Skeletal muscle tissue (tissue), 4 donors: ENCODE data around the gene ZNF587. TPM values are rescaled to one million over a fixed set of nuclear protein-coding genes. Genes with fewer than 3 reads are reported as not detected.
"Not testable (repeated sequence)": the region's sequence is repeated elsewhere in the genome, so short reads cannot be mapped to it uniquely, and the experiment has no call there.

Experiments used
- H3K27ac ChIP-seq: one replicate; pipeline ENCODE4 v1.7.0; 2013; ENCODE audit warnings: mild to moderate bottlenecking, low read depth, low read length, inconsistent platforms
- H3K27me3 ChIP-seq, 3 donors: one replicate each; pipeline ENCODE4 v1.7.0; 2013; ENCODE audit warnings: low read length in 3 of 3; ENCODE audit not compliant: control insufficient read depth in 3 of 3, insufficient read depth in 3 of 3
- H3K36me3 ChIP-seq, 3 donors: one replicate each; pipeline ENCODE4 v1.7.0; 2013; ENCODE audit warnings: low read length in 3 of 3; ENCODE audit not compliant: control insufficient read depth in 3 of 3, insufficient read depth in 3 of 3
- H3K4me1 ChIP-seq, 3 donors: one replicate each; pipeline ENCODE4 v1.7.0; 2013; ENCODE audit warnings: low read length in 3 of 3, mild to moderate bottlenecking in 3 of 3; ENCODE audit not compliant: control insufficient read depth in 3 of 3, insufficient read depth in 3 of 3
- H3K4me3 ChIP-seq, 3 donors: one replicate each; pipeline ENCODE4 v1.7.0; 2013; ENCODE audit warnings: low read length in 3 of 3
- H3K9ac ChIP-seq, 3 donors: one replicate each; pipeline ENCODE4 v1.7.0; 2013; ENCODE audit warnings: low read length in 3 of 3, mild to moderate bottlenecking in 3 of 3, moderate library complexity in 2 of 3, low read depth in 1 of 3
- H3K9me3 ChIP-seq, 3 donors: one replicate each; pipeline ENCODE4 v1.7.0; 2013; ENCODE audit warnings: low read length in 3 of 3; ENCODE audit not compliant: control insufficient read depth in 3 of 3
- total RNA-seq: library from RNA; depleted of rRNA; stranded (reverse); fragments of >200 nt; gene quantifications from one replicate; pipeline ENCODE4 v1.2.3, GENCODE V29; 2014
- donor health status: Osteomylitis.

Gene ZNF587
- total RNA-seq, 1 donor from 2014 or later, result 18.8 TPM

DNA sequence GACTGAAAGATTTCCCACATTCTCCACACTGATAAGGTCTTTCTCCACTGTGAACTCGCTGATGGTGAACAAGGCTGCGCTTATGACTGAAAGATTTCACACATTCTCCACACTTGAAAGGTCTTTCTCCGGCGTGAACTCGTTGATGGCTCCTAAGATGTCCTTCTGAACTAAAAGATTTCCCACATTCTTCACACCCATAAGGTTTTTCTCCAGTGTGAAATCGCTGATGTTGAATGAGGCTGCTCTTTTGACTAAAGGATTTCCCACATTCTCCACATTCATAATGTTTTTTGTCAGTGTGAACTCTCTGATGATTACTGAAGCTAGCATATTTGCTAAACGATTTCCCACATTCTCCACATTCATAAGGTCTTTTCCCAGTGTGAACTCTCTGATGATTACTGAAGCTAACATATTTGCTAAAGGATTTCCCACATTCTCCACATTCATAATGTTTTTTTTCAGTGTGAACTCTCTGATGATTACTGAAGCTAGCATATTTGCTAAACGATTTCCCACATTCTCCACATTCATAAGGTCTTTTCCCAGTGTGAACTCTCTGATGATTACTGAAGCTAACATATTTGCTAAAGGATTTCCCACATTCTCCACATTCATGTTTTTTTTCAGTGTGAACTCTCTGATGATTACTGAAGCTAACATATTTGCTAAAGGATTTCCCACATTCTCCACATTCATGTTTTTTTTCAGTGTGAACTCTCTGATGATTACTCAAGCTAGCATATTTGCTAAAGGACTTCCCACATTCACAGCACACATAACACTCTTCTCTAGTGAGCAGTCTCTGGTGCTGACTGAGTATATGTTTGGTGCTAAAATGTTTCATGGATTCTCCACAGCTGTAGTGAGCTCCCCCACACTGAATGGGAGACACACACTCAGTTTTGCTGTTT is 24.5 kb downstream of the ZNF587 start:
- not testable (repeated sequence) for H3K27ac ChIP-seq, H3K9ac ChIP-seq, H3K4me3 ChIP-seq, H3K27me3 ChIP-seq, H3K4me1 ChIP-seq
- Histone ChIP-seq H3K36me3 (peaks cover 10 to 34% (median 13%) of the 10 kb centered on the region in 3 donors), H3K9me3 (peaks cover 12 to 34% (median 18%) of the 10 kb centered on the region in 3 donors)

DNA sequence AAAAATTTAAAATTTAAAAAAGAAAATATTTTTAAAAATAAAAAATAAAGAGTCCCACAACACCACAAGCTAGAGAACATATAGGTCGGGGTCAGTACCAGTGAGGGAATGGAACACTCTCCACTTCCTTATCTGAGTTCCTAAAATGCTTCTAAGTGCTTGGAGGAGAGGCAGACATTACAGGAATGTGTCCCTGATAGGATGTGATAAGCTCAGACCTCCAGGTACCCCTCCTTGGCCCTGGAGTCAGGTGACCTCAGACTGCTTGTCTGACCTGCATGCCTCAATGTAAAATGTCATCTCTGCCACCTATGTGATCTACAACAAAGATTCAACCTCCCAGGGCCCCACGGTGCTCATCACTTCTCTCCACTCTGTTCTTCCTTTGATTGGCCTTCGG is 36.4 kb downstream of the ZNF587 start:
- H3K4me1 ChIP-seq, result peaks cover 5 to 19% (median 7%) of the 10 kb centered on the region in 3 donors
- H3K4me3 ChIP-seq, result no peak overlapping the region
- H3K27me3 ChIP-seq, result no peaks in the 10 kb centered on the region
- H3K36me3 ChIP-seq, result peaks cover 3 to 18% (median 8%) of the 10 kb centered on the region in 3 donors
- no peak overlapping the region for H3K9ac ChIP-seq
- H3K27ac ChIP-seq, result no peak overlapping the region
- no peaks in the 10 kb centered on the region for H3K9me3 ChIP-seq

DNA sequence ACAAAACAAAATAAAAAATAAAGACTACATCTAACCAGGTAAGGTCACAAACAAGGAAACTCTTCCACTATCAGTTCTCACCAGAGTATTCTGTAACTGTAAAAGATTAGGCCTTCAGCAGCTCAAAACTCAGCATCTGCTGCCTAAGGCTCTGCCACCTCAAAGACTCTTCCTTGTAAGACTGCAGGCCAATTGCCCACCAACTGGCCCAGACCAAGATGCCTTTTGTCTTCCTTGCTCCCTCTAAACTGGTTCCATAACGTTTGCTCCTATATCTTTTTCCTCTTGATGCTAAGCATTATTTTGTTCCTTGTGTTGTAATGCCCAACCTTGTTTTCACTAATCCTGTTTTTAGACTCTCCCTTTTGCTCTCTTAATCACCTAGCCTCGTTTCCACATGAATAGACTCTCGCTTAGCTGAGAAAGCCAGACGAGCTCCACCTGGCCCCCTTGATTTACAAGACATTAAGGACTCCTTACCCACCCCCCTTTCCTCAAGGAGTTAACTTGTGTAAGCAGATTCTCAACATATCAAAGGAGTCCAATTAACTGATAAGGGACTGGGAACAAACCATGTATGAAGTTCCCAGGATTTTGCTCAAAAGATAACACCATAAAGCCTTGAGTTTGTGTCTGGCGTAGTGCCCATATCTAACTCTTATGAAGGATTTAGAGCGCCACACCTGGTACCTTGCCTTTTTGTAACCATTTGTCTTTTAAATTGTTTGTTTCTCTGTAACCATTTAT is 37.7 kb downstream of the ZNF587 start:
- Histone ChIP-seq H3K27me3 (no peaks in the 10 kb centered on the region), H3K4me1 (peaks cover 5 to 19% (median 7%) of the 10 kb centered on the region in 3 donors), H3K4me3 (peak overlapping the region; percentile 0 to 96 (median 35)), H3K27ac (no peak overlapping the region), H3K36me3 (peaks cover 3 to 18% (median 8%) of the 10 kb centered on the region in 3 donors), H3K9me3 (no peaks in the 10 kb centered on the region), H3K9ac (peak overlapping the region in 2 of 3 donors; percentile 14 to 33)

DNA sequence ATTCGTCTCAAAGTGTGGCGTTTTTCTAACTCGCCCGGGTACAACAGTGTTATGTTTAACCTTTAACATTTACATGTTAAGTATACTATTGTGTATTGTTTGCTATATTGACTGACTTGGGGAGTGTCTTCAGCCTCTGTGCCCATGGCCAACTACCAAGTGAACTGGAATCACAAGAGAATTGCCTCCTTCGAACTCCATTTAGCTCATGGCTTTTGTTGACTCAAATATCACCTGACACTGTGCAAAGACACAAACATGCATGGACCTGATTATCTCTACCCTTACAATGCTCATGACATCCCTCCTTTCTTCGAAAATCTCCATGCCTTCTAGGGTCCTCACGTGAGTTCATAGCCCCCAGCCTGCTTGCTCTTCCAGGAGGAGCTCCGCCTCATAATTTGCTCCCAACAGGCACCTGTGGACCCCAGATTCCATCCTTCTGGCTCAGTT is 38.5 kb downstream of the ZNF587 start:
- Histone ChIP-seq H3K4me3 (peak overlapping the region; percentile 69 to 98 (median 96)), H3K4me1 (peaks cover 5 to 19% (median 7%) of the 10 kb centered on the region in 3 donors), H3K27me3 (no peaks in the 10 kb centered on the region), H3K27ac (peak overlapping the region; percentile 79), H3K36me3 (peaks cover 3 to 18% (median 8%) of the 10 kb centered on the region in 3 donors), H3K9me3 (no peaks in the 10 kb centered on the region), H3K9ac (peak overlapping the region; percentile 79 to 96 (median 85))

GRCh38 chr19:57888560-57889231 is 39.0 kb downstream of the ZNF587 start, which contains the start of gene ZNF814:
Gene ZNF814, minus strand, starts transcription at chr19:57889037. Its CDS starts 235 bp downstream, at chr19:57888802.
- Histone ChIP-seq H3K27ac (peak within 1 kb of the TSS; percentile 79), H3K4me3 (peak within 1 kb of the TSS; percentile 69 to 98 (median 96)), H3K9ac (peak within 1 kb of the TSS; percentile 79 to 96 (median 85)), H3K27me3 (no peaks in the 10 kb centered on the region), H3K36me3 (peaks cover 3 to 18% (median 8%) of the 10 kb centered on the region in 3 donors), H3K4me1 (peaks cover 5 to 19% (median 7%) of the 10 kb centered on the region in 3 donors), H3K9me3 (no peaks in the 10 kb centered on the region)

- H3K27me3 ChIP-seq, H3K9me3 ChIP-seq, H3K9ac ChIP-seq, H3K27ac ChIP-seq, H3K36me3 ChIP-seq, H3K4me3 ChIP-seq: not testable (repeated sequence)
- H3K4me1 ChIP-seq, result peaks cover 5 to 19% (median 7%) of the 10 kb centered on the region in 3 donors
Measured at GRCh38 chr19:57890706-57891105, 41.0 kb downstream of the ZNF587 start.

DNA sequence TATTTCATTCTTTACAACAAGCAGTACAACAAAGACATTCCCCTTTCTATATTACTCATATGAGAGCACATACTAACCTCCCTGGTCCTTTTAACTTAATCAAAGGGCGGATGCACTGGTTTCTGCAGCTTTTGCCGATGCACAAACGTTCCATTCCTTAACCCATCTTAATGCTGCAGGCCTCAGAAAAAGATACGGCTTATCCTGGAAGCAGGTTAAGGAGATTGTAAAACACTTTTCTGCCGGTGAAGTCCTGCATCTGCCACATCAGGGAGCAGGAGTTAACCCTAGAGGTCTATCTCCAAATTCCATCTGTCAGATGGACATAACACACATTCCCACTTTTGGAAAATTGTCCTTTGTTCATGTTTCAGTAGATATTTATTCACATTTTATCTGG is 50.7 kb downstream of the ZNF587 start:
- Histone ChIP-seq H3K4me3 (no peak overlapping the region), H3K9ac (no peak overlapping the region), H3K4me1 (no peaks in the 10 kb centered on the region), H3K9me3 (no peaks in the 10 kb centered on the region), H3K36me3 (no peaks in the 10 kb centered on the region), H3K27ac (no peak overlapping the region), H3K27me3 (no peaks in the 10 kb centered on the region)

- Histone ChIP-seq H3K9me3 (no peaks in the 10 kb centered on the region), H3K27me3 (no peaks in the 10 kb centered on the region)
Measured at GRCh38 chr19:57903618-57904184, 54.0 kb downstream of the ZNF587 start.

DNA sequence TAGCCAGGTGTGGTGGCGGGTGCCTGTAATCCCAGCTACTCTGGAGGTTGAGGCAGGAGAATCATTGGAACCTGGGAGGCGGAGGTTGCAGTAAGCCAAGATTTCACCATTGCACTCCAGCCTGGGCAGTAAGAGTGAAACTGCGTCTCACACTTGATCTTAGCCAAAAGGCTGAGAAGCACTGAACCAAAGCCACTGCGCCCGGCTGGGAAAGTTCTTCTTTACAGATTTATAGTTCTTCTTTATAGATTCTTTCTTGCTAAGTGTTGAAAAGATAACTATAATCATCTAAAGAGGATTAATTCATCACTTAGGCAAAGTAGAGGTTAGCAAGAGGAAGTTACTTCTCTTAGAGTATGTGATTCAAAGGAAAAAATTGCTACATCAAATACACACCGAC is 55.6 kb downstream of the ZNF587 start:
- Histone ChIP-seq H3K36me3 (peaks cover 11 to 25% (median 17%) of the 10 kb centered on the region in 3 donors), H3K9ac (no peak overlapping the region), H3K4me3 (no peak overlapping the region), H3K27ac (no peak overlapping the region), H3K4me1 (no peaks in the 10 kb centered on the region), H3K9me3 (no peaks in the 10 kb centered on the region), H3K27me3 (no peaks in the 10 kb centered on the region)

More at GRCh38 chr19:57903618-57904184, 54.0 kb downstream of the ZNF587 start:
- no peak overlapping the region for H3K27ac ChIP-seq
- H3K4me1 ChIP-seq, result no peaks in the 10 kb centered on the region
- peaks cover 8 to 17% (median 14%) of the 10 kb centered on the region in 3 donors for H3K36me3 ChIP-seq
- H3K9ac ChIP-seq, result no peak overlapping the region
- no peak overlapping the region for H3K4me3 ChIP-seq
